Stomach smooth muscle (tissue), 2 donors: ENCODE results near the gene FLNC.

Experiments used
- H3K27ac ChIP-seq: one replicate; pipeline ENCODE4 v1.7.0; 2013; ENCODE audit warnings: mild to moderate bottlenecking, low read length, inconsistent platforms
- H3K27me3 ChIP-seq, 2 donors: one replicate each; pipeline ENCODE4 v1.7.0; 2013; ENCODE audit warnings: low read length in 2 of 2; ENCODE audit not compliant: insufficient read depth in 2 of 2, control insufficient read depth in 1 of 2
- H3K36me3 ChIP-seq, 2 donors: one replicate each; pipeline ENCODE4 v1.7.0; 2013; ENCODE audit warnings: low read length in 2 of 2; ENCODE audit not compliant: control insufficient read depth in 2 of 2, insufficient read depth in 2 of 2
- H3K4me1 ChIP-seq: one replicate; pipeline ENCODE4 v1.7.0; 2013; ENCODE audit warnings: low read length; ENCODE audit not compliant: control insufficient read depth, insufficient read depth
- H3K4me3 ChIP-seq, 2 donors: one replicate each; pipeline ENCODE4 v1.7.0; 2013; ENCODE audit warnings: low read length in 2 of 2
- H3K9ac ChIP-seq, 2 donors: one replicate each; pipeline ENCODE4 v1.7.0; 2013; ENCODE audit warnings: low read length in 2 of 2, mild to moderate bottlenecking in 1 of 2
- H3K9me3 ChIP-seq, 2 donors: one replicate each; pipeline ENCODE4 v1.7.0; 2013; ENCODE audit warnings: low read length in 2 of 2; ENCODE audit not compliant: control insufficient read depth in 2 of 2
- donor health status: healthy.
- donor health status: Pancreatic carcinoma.

Gene FLNC

DNA sequence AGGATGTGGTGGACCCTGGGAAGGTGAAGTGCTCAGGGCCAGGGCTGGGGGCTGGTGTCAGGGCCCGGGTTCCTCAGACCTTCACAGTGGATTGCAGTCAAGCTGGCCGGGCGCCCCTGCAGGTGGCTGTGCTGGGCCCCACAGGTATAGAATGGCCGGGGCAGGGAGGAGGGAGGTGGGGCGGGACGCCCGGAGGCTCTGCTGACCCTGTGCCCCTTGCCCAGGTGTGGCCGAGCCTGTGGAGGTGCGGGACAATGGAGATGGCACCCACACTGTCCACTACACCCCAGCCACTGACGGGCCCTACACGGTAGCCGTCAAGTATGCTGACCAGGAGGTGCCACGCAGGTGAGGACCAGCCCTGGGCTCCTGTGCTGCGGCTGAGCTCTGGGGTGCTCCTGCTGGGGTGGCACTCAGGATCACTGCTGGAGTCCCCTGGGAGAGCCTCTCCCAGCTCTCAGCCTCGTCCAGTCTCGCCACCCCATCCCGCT, 17.6 kb downstream of the FLNC start:
- Histone ChIP-seq H3K4me3 (no peak overlapping the region), H3K9me3 (no peaks in the 10 kb centered on the region), H3K27me3 (no peaks in the 10 kb centered on the region), H3K27ac (peak overlapping the region; percentile 18), H3K9ac (no peak overlapping the region), H3K4me1 (no peaks in the 10 kb centered on the region), H3K36me3 (peaks cover 85 to 89% of the 10 kb centered on the region in 2 donors)

DNA sequence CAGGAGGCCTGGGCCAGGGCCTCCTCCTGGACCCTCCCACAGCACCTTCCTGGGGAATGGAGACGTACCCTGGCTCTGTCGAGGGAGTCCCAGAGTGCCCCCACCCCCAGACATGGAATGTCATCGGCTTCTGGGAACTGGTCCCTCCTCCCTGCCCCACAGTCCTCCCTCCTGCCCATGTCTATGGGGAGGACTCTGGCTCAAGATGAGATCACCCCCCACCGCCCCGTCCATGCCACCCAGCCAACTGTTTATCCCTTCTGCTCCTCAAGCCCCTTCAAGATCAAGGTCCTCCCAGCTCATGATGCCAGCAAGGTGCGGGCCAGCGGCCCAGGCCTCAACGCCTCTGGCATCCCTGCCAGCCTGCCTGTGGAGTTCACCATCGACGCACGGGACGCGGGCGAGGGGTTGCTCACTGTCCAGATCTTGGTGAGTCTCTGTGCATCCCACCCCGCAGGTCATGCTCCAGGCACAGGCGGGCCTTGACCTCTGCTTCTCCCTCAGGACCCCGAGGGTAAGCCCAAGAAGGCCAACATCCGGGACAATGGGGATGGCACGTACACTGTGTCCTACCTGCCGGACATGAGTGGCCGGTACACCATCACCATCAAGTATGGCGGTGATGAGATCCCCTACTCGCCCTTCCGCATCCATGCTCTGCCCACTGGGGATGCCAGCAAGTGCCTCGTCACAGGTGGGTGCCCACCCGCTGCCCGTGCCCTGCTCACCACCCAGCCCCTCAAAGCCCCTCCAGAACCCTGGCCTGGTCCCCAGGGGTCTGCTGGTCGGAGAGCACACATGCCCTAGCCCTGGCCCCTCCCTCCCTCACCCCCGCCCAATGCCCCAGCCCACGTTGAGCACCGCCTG, 18.3 kb downstream of the FLNC start:
- Histone ChIP-seq H3K27me3 (no peaks in the 10 kb centered on the region), H3K4me3 (no peak overlapping the region), H3K27ac (peak overlapping the region; percentile 18), H3K4me1 (no peaks in the 10 kb centered on the region), H3K36me3 (peaks cover 85 to 89% of the 10 kb centered on the region in 2 donors), H3K9ac (no peak overlapping the region), H3K9me3 (no peaks in the 10 kb centered on the region)

DNA sequence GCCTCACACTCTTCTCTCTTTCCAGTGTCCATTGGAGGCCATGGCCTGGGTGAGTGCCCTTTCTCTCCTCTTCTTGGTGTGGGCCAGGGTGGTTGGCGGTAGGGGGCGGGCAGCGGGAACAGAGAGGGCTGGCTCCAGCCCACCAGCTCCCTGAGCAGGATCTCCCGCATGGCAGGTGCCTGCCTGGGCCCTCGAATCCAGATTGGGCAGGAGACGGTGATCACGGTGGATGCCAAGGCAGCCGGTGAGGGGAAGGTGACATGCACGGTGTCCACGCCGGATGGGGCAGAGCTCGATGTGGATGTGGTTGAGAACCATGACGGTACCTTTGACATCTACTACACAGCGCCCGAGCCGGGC, 18.9 kb downstream of the FLNC start:
- peaks cover 85 to 89% of the 10 kb centered on the region in 2 donors for H3K36me3 ChIP-seq
- H3K9me3 ChIP-seq: no peaks in the 10 kb centered on the region
- no peaks in the 10 kb centered on the region for H3K4me1 ChIP-seq
- H3K27me3 ChIP-seq: no peaks in the 10 kb centered on the region
- H3K4me3 ChIP-seq: no peak overlapping the region
- H3K27ac ChIP-seq: peak overlapping the region; percentile 18
- no peak overlapping the region for H3K9ac ChIP-seq

DNA sequence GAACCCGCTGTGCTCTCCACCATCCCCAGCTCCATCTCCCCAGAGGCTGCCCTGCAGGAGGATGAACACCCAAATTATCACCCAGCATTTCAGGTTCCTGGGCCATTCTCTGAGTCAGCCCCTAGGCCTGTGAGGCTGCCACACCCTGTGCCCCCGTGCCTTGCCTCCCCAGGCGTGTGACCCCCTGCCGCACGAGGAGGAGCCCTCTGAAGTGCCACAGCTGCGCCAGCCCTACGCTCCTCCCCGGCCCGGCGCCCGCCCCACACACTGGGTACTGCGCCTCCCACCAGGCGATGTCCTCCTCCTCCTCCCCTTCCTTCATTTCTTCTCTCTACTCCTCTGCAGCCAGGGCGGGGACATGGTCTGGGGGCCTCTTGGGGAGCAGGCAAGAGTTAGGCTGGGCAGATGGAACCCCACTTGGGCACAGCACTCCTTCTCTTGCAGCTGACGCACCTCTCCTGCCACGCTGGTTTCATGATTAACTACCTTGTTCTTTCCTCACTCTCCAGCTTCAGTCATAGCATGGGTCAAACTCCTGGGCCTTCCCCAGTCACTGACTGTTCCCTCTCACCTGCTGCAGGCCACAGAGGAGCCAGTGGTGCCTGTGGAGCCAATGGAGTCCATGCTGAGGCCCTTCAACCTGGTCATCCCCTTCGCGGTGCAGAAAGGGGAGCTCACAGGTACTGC, 19.7 kb downstream of the FLNC start:
- no peaks in the 10 kb centered on the region for H3K9me3 ChIP-seq
- H3K9ac ChIP-seq: no peak overlapping the region
- peaks cover 82 to 89% of the 10 kb centered on the region in 2 donors for H3K36me3 ChIP-seq

DNA sequence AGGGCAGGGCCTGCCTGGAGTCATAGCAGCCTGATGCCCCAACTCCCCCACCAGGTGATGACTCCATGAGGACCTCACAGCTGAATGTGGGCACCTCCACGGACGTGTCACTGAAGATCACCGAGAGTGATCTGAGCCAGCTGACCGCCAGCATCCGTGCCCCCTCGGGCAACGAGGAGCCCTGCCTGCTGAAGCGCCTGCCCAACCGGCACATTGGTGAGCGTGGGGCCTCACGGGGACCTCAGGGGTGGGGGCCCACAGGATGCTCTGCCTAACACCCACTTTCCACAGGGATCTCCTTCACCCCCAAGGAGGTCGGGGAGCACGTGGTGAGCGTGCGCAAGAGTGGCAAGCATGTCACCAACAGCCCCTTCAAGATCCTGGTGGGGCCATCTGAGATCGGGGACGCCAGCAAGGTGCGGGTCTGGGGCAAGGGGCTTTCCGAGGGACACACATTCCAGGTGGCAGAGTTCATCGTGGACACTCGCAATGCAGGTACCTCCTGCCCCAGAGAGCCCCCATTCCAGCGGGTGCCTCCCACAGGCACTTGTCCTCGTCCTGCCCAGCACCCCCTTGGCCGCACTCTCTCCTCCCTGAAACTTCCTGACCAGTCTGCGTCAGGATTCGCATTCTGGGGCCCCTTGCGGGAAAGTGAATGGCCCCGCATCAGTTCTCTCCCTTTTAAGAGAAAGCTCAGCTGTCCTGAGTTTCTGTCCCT, 22.5 kb downstream of the FLNC start:
- no peaks in the 10 kb centered on the region for H3K9me3 ChIP-seq
- H3K9ac ChIP-seq: no peak overlapping the region
- H3K4me3 ChIP-seq: no peak overlapping the region
- peaks cover 4% of the 10 kb centered on the region for H3K4me1 ChIP-seq
- no peaks in the 10 kb centered on the region for H3K27me3 ChIP-seq
- H3K36me3 ChIP-seq: peaks cover 80 to 90% of the 10 kb centered on the region in 2 donors
- peak overlapping the region; percentile 18 for H3K27ac ChIP-seq

More for the DNA sequence above, 19.7 kb downstream of the FLNC start:
- H3K4me3 ChIP-seq: no peak overlapping the region
- no peaks in the 10 kb centered on the region for H3K27me3 ChIP-seq
- H3K27ac ChIP-seq: peak overlapping the region; percentile 18
- H3K4me1 ChIP-seq: peaks cover under 1% of the 10 kb centered on the region

DNA sequence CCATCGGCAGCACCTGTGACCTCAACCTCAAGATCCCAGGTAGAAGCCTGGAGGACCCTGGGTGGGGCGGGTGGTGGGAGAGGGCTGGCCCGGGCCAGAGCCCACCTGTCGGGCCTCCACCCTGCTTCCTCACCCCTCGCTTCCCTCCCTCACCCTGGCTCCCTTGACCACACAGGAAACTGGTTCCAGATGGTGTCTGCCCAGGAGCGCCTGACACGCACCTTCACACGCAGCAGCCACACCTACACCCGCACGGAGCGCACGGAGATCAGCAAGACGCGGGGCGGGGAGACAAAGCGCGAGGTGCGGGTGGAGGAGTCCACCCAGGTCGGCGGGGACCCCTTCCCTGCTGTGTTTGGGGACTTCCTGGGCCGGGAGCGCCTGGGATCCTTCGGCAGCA, 23.6 kb downstream of the FLNC start:
- H3K27me3 ChIP-seq: no peaks in the 10 kb centered on the region
- peak overlapping the region; percentile 18 for H3K27ac ChIP-seq
- H3K9ac ChIP-seq: no peak overlapping the region

DNA sequence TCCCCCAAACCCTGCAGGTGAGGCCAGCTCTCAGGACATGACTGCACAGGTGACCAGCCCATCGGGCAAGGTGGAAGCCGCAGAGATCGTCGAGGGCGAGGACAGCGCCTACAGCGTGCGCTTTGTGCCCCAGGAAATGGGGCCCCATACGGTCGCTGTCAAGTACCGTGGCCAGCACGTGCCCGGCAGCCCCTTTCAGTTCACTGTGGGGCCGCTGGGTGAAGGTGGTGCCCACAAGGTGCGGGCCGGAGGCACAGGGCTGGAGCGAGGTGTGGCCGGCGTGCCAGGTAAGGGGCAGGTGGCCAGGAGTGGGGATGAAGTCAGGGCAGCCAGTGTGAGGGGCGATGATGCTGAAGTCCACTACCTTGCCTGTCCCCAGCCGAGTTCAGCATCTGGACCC, 24.2 kb downstream of the FLNC start:
- Histone ChIP-seq H3K27ac (no peak overlapping the region), H3K4me3 (no peak overlapping the region), H3K9ac (no peak overlapping the region), H3K27me3 (no peaks in the 10 kb centered on the region), H3K4me1 (peaks cover 14% of the 10 kb centered on the region), H3K9me3 (no peaks in the 10 kb centered on the region), H3K36me3 (peaks cover 64 to 78% of the 10 kb centered on the region in 2 donors)

More for the DNA sequence above, 23.6 kb downstream of the FLNC start:
- H3K4me1 ChIP-seq: peaks cover 10% of the 10 kb centered on the region
- peaks cover 69 to 83% of the 10 kb centered on the region in 2 donors for H3K36me3 ChIP-seq
- no peaks in the 10 kb centered on the region for H3K9me3 ChIP-seq
- no peak overlapping the region for H3K4me3 ChIP-seq

DNA sequence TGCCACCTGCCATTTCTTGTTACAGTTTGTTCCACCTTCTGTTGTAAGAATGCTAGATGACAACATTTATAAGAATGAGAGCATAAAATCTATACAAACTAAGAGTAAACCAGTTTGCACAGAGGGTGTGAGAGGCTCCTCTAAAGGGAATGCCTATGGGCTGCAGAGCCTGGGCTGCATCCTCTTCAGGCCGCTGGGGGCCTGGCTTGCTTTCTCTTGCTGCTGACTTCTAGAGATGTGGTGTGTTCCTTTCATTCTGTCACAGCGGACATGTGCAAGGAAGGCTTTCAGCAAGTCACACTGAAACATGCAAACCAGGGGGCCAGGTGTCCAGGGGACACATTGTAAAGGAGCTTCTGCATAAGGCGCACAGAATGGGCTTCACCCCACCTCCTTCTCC, 25.4 kb downstream of the FLNC start:
- Histone ChIP-seq H3K9me3 (no peaks in the 10 kb centered on the region), H3K27me3 (no peaks in the 10 kb centered on the region), H3K4me3 (no peak overlapping the region), H3K9ac (no peak overlapping the region), H3K36me3 (peaks cover 54 to 67% of the 10 kb centered on the region in 2 donors), H3K4me1 (peaks cover 26% of the 10 kb centered on the region), H3K27ac (peak overlapping the region; percentile 46)

DNA sequence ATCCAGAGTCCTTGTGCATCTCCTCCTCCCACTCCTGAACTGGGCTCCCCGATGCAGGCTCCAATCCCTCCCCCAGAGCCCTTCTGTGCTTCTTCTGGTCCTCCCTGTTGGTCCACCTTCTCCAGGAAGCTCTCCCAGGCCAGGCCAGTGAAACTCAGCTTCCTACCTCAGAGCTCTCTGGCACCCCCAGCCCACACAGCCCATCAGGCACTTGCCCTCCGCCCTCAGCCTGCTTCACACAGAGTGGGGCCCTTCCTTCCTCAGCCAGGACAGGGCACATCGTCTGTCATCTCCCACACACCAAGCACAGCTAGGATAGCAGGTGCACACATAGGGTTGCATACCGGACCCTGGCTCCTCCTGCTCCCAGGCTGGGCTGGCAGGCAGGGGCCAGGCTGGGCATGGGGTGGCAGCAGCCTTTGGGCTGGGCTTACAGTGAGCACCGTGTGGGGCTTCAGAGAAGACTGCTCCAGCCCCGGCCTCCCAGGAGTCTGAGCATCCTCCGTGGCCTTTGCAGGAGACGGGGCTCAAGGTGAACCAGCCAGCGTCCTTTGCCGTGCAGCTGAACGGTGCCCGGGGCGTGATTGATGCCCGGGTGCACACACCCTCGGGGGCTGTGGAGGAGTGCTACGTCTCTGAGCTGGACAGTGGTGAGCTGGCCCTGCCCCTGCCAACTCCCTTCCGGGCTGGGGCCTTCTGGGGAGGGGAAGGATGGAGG, 26.0 kb downstream of the FLNC start:
- Histone ChIP-seq H3K9ac (no peak overlapping the region), H3K27me3 (no peaks in the 10 kb centered on the region), H3K27ac (peak overlapping the region; percentile 46), H3K9me3 (no peaks in the 10 kb centered on the region), H3K4me1 (peaks cover 32% of the 10 kb centered on the region), H3K36me3 (peaks cover 48 to 61% of the 10 kb centered on the region in 2 donors), H3K4me3 (no peak overlapping the region)
